ENCODE measurements around the gene FBXO41.
"Not testable (repeated sequence)": the region's sequence is repeated elsewhere in the genome, so short reads cannot be mapped to it uniquely, and the experiment has no call there.

FBXO41 gene

DNA sequence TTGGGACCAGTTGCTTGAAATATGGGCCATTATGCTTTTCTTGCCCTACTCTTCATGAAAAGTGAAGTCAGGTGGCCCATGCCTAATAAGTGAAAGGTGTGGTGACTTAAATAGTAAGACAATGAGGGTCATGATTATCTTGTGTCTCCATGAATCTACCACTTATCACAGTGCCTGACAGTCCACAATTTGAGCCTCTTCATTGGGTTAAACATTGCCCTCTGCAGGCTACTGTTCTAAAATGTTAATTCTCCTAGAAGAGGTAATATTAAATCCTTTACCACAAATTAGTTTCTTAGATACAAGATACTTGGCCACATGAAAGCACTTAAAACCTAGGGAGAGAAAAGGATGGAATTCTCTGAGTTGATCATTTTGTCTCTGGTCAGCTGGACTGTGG is 5.0 kb upstream of the FBXO41 start:
- DNase-seq = no peak

DNA sequence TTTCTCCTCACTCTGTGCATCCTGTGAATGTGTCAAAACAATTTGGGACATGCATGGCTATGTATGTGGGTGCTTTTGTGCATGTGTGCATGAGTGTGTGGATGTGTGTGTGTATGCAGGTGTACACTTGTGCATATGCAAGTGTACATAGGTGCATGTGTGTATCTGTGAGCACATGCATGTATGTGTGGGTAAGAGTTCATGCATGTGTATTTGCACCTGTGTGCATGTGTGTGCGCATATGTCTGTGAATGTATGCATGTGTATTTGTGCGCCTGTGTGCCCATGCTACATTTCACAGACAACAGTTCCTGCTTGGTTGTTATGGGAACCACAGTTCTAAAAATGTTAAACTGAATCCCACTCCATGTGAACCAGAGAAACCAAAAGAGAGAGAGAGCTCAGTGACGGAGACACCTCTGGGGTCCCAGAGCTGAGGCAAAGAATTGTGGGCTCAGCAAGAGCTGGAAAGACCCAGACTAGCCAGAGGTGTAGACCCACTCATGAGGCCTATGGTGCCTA is 1.9 kb upstream of the FBXO41 start:
- no peak for DNase-seq

DNA sequence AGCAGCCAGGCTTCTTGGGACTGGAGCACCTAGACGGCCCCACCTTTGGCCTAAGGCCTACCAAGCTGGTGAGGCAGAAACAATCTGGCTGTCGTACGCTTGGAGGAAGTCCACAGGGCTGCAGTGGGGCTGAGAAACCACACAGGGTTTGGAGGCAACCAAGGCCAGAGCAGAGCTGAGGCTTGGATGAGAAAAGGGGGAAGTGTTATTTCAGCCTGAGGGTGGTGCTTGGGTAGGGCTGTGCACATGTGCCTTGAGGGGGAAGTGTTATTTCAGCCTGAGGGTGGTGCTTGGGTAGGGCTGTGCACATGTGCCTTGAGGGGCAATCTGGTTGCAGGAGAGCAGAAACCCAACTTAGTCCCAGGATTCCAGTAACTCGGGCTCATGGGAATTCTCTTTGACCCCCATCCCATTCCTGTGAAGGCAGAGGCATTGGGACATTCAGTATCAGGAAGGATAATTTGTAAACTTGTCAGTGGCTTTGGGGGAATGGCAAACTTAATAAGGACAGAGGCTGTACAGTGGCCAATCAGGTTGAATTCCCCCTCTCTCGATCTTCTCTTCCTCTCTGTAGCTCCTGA is 971 bp upstream of the FBXO41 start:
- DNase-seq = no peak

DNA sequence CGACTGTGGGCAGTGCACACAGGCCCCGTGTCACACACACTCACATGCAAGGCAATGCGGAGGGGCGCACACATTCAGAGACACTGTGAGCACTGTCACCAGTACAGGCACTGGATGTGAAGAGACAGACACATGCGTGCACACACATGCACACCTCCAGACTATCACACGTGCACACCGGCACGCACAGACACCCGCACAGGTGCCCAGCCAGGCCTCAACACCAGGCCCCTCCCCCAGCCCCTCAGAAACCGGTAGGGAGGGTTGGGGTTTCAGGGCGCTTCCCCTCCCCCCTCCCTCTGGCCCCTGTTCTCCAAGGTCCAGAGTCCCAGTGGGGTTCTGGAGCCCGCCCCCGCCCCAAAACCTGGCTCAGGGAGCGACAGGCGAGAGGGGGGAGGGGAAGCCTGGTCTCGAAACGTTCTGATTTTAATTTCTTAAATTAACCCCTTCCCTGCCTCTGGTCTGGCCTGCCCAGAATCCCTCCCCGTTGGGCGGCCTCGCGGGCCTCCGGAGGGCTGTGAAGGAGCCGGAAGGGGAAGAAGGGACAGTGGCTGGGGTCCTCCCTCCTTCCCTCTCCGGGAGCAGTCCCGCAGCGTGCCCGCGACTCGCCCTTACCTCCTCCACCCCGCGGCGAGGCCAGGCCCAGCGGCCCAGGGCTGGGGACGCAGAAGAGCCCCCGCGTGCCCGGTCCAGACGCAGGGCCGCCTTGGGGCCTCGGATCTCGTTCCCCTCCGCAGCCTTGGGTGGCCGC is 558 bp downstream of the FBXO41 start:
- no peak for DNase-seq

DNA sequence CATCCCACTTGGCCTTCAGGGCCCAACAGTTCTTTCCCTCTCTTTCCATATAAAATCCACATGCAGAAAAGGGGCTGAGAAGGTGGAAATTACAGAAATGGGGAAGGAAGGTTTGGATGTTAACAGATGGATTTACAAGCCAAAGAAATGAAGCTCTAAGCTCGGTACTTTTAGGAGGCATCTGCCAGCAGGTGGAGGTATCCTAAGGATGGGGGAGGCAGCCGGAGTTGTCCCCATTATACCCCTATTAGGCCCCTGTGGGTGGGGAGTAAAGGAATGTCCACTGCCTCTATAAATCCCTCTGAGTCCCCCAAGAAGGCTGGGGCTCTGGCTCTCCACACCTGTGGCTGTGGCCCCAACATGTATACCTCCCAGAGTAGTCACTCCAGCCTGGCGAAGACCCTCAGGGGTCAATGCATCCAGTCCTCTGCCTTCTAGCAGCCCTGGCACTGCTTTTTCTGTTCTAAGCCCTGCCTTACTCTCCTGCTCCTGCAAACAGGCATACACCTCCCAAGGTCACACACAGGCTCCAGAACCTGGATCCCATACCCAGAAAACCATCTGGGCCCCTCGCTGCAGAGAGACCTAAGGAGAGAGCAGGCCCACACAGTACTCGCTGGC is 1.2 kb downstream of the FBXO41 start:
- no peak for DNase-seq

DNA sequence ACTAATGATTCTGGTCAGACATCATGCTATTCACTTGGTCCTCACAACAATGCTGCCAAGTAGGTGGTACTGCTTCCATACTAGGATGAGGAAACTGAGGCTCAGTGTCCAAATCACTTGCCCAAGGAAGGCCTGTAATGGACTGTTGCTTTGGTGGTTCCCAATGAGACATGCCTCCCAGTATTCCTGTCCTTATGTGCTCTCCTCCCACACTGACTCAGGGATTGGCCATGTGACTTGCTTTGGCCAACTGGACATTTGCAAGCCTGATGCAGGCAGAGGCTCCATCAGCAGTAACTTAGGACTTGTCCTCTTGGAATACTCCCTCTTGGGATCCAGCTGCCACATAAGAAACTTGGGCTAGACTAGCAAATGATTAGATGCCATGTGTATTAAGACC is 3.0 kb downstream of the FBXO41 start:
- no peak for DNase-seq

DNA sequence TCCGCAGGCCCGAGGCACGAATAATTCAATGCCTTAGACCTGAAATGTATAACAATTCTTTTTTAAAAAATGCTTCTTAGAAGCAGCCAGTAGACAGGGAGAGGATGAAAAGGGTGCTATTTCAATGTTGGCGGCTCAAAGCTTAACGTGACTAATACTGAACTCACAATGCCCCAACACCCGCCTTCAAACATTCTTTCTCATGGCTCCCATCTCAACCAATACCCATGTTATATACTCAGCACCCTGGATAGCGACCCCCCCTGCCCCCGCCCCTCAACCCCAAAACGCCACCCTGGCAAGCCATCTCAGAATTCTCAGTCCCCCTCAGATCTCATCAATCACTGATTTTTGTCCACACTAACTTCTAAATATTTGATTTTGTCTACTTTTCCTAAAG is 4.4 kb downstream of the FBXO41 start:
- DNase-seq = no peak

DNA sequence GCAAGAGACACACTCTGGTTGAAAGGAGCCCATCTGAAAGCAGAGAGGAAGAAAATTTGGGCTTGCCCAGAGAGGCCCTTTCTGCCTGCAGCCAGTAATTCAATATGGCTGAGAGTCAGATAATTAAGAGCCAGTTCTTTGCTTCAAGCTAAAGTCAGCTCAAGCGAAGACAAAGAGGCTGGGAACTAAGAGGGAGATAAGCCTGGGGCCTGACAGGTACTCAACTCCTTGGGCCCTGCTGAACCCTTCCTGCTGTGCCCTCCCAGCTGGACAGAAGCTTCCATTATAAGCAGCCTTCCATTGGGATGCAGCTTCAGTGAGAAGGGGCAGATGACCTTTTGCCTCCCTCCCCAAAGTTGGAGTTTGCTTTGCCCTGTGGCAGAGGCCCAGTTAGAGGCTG is 12.0 kb downstream of the FBXO41 start:
- DNase-seq = no peak

DNA sequence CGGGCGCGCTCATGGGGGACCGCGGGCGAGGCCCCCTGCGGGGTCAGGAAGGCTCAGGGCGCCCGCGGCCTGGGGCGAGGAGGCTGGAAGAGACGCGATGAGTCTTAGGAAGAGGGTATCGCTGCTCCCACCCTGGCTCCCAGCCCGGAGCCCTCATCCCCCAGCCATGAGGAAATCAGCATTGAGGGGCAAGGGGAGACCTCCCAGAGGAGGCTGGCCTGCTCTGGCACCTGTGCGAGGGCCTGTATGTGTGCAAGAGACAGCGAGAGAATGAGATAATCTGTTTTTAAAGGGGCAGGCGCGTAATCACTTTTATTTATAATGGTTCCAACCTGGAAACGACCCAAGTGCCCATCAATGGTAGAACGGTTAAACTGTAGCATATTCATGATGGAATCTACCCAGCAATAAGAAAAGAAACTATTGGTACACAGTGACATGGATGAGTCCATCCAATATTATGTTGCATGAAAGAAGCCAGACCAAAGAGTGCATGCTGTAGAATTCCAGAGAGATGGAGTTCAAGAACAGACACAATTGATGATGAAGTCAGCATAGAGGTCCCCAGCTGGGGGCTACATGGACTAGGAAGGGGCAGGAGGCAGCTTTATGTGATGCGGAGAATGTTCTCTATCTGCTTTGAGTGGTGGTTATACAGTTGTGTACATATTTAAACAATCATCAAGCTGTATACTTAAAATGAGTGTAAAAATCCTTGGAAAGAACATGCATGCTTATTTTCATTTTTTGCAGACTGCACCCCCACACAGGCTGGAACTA is 14.4 kb downstream of the FBXO41 start:
- DNase-seq = no peak

DNA sequence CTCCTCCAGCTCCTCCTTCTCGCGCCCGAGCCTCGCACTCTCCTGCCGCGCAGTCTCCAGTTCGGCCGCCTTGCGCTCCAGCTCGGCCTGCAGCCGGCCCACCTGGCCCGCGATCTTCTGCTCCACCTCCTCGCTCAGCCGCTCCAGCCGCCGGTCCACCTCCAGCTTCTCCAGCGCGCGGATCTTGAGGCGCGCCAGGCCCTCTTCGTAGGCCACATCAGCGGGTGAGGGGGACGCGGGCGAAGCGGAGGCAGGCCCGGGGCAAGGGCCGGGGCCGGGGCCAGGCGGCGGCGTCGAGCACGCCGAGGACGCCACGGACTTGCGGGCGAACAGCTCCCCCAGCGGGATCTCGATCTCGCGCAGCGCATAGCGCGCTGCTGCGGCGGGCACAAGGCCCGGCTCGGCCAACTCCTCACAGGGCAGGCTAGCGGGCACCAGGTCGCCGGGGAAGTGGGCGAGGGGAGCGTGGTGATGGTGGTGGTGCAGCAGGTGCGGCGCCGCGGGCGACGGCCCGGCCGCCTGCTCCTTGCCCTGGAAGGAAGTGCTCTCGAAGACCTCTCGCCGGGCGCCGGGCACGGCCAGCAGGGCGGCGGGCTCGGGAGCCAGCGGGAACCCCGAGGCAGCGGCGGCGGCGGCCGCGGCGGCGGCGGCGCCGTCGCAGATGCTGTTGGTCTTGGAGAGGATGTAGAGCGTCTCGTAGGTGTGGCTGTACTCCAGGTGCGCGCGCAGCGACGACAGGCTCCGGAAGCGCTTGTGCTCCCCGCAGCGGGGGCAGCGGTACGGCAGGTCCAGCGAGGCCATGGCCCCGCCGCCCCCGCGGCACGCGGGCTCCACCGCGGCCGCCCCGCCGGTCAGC is 15.2 kb downstream of the FBXO41 start:
- DNase-seq = peak; percentile 84

DNA sequence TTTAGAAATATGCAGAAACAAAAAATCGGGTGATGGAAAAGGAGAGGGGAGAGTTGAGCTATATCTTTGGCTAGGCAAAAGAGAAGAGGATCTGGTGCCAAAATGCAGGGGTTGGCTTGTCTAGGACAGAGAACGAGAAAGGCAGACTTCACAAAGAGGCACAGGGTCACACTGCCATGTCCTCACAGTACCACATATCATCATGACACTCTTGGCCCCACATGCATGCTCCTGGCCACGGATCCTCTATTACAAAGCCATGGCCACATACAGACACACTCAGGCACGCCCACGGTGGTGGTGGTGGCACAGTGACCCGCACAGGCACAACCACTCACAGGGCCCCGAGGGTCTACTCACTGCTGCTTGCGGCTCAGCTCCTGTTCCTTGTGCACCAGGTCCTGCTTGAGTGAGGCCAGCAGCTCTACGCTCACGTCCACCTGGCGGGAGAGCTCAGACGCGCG is 15.9 kb downstream of the FBXO41 start:
- no peak for DNase-seq

DNA sequence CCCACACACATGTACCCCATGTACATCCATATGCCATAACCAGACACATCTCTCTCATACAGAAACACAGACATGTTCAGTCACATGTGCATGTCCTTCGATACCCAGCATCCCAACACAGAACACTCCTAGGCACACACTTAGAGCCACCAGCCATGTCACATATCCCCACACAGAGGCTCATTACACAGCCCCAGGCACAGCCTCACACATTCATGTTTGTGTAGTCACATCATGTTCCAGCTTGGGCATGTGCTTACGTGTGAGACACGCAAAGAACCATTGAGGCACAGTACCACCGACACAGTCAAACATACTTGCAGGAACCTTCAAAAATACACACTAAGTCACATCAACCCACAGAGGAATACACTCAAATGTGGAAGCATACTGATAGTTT is 17.3 kb downstream of the FBXO41 start:
- no peak for DNase-seq

DNA sequence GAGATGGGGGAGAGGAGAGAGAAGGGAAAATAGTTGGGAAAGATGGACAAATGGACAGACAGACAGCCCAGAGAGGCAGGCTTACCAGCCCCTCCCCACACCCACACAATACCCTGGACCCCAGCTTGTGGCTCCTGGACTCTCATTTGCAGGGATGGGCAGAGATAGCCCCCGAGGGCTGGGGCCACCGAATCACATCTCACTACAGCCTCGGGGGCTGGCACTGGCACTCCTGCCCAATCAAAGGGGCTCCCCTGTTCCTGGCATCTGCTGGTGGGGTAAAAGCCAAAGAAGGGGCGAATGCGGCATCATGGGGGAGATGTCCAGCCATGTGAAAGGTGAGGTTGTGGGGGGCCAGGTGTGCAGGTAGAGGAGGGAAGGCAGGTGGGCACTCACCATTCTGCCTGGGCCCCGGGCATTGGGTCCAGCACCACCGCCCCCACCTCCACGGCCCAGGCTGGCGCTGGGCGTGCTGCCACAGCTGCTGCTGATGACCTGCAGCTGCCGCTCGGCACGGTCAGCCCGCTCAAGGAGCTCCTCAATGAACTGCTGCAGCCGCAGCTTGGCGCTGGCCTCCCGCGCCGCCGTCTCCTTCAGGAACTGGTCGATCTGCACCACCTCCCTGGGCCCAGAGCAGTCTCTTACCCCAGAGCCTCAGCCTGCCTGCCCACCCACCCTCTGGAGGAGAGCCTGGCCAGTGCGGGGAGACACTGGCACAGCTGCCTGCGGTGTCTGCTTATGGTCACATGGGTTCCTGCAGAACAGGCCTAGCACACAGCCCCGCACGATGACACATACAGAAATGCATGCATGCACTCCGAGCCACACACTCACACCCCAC is 18.0 kb downstream of the FBXO41 start:
- no peak for DNase-seq

DNA sequence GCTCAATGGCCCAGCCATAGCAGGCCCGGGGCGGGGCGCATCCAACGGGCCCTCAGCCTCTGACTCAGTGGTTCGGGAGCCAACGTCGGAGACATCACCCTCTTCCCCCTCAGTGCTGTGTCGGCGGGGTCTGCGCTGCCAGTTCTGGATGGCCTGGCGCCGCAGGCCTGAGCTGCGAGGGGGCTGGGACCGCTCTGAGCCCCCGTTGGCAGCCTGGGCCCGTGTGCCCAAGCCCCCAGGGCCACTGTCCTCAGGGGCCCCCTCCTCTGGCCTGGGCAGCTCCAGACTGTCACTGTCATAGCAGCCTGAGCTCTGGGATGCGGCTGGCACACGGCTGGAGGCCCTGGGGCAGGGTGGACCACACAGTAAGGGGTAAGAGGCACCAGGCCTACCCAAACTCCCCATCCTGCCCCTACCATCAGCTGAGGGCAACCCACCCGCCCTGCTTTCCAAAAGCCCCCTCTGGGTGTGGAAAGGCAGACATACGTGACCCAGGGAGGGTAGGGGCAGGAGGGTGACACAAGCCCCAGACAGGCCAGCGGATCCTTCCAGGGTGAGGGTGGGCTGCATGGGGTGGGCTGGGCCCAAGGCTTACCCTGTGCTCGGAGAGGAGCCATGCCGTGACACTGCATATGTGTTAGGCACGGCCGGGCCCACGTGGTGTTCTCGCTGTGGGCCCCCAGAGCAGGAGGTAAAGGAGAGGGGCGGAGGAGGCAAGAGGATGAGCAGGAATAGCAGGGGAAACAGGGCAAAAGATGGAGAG is 18.8 kb downstream of the FBXO41 start:
- DNase-seq = no peak

DNA sequence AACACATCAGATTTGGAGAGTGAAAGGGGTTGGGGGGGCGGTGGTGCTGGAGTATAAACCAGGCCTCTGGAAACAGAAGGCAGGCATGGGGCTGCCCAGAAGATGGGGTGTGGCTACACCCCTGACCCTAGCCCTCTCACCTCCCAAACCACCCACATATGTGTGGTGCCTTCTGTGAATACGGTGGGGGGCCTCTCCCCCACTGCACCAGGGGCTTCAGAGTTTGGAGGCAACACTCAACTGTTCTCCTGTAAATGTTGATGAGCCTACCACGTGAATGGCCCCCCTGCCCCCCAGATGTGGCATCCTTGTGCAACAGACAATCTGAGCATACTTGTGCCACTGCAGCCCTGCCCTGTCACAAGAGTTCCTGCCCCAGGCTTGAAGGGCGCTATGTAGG is 19.5 kb downstream of the FBXO41 start:
- no peak for DNase-seq

DNA sequence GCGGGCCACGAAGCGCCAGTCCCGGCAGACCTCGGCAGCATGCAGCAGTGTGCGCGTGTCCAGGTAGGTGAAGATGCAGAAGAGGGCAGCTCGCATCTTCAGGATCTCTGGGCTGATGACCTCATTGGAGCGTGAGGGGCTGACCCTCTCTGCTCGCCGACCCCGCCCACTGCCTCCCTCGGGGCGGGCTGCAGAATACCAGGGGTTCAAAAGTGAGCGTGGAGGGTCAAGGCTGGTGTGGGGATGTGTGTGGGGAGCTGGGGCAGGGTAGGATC is 20.0 kb downstream of the FBXO41 start:
- no peak for DNase-seq

DNA sequence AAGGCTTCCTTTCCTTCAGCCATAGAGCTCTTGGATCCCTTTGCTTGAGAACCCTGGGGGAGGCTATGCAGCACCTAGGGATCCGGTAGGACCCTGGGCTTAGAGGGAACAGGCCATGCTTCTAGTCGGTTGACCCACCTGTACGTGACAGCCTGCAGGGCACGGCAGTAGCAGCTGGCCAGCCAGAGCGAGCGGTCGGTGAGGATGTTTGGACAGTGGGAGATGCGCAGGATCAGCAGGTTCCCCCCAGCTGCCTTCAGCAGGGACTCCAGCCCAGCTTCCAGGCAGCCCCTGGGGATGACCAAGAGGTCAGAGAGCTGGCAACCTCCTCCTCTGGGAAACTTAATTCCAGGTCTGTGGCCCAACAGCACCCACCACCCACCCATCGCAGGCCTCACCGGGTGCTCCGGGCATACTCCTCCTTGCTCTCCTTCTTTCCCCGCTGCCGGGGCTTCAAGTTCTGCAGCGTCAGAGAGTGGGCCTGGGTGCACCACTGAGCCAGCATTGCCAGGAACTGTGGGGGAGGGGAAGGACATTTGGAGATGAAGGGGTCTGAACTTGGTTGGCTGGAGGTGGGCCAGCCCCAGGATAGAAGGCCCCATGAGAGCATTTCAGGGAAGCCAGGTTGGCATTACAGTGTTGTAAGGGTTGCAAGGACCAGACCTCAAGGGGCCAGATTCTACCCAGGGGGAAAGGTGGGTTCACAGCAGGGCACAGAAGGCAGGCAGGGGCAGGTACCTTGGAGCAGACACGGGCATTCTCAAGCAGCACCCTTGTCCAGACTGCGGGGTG is 20.5 kb downstream of the FBXO41 start:
- DNase-seq = no peak

DNA sequence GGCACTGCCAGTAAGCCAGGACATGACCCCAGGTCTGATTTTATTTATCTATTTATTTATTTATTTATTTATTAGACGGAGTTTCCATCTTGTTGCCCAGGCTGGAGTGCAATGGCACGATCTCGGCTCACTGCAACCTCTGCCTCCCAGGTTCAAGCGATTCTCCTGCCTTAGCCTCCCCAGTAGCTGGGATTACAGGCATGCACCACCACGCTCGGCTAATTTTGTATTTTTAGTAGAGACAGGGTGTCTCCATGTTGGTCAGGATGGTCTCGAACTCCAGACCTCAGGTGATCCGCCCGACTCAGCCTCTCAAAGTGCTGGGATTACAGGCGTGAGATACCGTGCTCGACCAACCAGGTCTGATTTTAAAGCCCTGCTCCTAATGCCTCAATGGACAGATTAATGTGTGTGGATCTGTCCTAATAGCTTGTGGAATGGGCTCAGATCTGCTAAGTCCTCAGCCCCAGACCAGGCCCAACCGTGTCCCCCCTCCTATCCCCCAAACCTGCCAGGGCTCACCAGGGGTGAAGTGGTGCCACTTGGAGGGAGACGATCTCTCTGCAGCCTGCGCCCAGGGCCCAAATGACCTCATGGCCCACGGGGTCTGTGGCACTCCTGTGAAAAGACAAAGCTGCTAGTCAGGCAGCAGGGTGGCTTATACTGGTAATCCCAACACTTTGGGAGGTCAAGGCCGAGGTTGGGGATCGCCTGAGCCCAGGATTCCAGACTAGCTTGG is 21.4 kb downstream of the FBXO41 start:
- not testable (repeated sequence) for DNase-seq

DNA sequence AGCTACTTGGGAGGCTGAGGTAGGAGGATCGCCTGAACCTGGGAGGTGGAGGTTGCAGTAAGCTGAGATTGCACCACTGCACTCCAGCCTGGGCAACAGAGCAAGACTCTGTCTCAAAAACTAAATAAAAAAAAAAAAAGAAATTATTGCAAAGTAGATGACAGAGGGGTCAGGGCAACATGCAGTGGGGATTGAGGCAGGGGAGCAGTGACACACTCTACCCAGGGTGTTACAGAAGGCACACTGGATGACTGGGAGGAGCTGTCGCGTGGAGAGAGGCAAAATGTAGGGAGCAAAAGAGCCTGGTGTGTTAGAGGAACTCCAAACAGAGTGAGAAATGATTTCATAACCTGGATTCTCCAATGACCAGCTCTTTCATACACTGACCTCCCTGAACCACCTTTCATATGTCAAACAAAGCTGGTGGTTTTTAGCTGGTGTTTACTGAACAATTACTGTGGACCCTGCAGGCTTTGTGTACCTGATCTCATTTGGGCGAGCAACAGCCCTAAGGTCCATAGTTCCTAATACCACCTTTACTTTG is 22.1 kb downstream of the FBXO41 start:
- no peak for DNase-seq
